ENCODE measurements around the gene PCSK1. TPM values are rescaled to one million over a fixed set of nuclear protein-coding genes. Genes with fewer than 3 reads are reported as not detected.

The PCSK1 gene
- polyA plus RNA-seq, 2 of the 4 experiments (the other 2 are of a cell fraction): 0.14 to 0.17 TPM

- TF ChIP-seq PHF8 (IDR thresholded peaks at IDR 0.05; ENCODE audit: borderline replicate concordance, low read depth) (no peak), SREBF2 (IDR thresholded peaks at IDR 0.05) (no peak), HEYL (CRISPR knock-in tag; IDR thresholded peaks at IDR 0.05) (no peak), ELK1 (IDR thresholded peaks at IDR 0.05; ENCODE audit: low read depth, low read length) (no peak), RCOR1 (IDR thresholded peaks at IDR 0.05; ENCODE audit: low read depth, low read length) (no peak), GATA3 (IDR thresholded peaks at IDR 0.05; ENCODE audit: borderline replicate concordance) (no peak), CTCF (IDR thresholded peaks at IDR 0.05) (no peak), JUNB (IDR thresholded peaks at IDR 0.05) (no peak), NFE2L2 (conservative IDR thresholded peaks at IDR 0.05; ENCODE audit: low read length) (no peak), BCL3 (IDR thresholded peaks at IDR 0.05) (no peak), CHD4 (IDR thresholded peaks at IDR 0.05; ENCODE audit: borderline replicate concordance) (no peak)
- Histone ChIP-seq H3K27ac (no peak overlapping the region), H3K4me2 (no peak overlapping the region), H3K4me1 (no peaks in the 10 kb centered on the region), H3K4me3 (no peak overlapping the region), H3K9me3 (no peaks in the 10 kb centered on the region)
- 10% methylated on average over 1 of the region's 1 CpG for WGBS (ENCODE audit: missing lambda C conversion rate)
- ChIA-PET CTCF (interaction anchor here (1.2 kb wide), 1 partner anchor 9 kb away, joined by 3 read pairs; no protein-coding TSS in a partner anchor), POLR2A (no interaction called here)
- DNase-seq (ENCODE audit: low read depth in 1 of 2, low spot score in 1 of 2): no peak
- no peak for FAIRE-seq
- no peak for ATAC-seq
Measured at GRCh38 chr5:96473155-96473554, 40.1 kb upstream of the PCSK1 start.

- ChIA-PET POLR2A (no interaction called here), CTCF (interaction anchor here (1.3 to 2.0 kb wide), 2 partner anchors 10 to 131 kb away, joined by 5 to 8 read pairs; no protein-coding TSS in a partner anchor)
- DNase-seq (ENCODE audit: low read depth in 1 of 2, low spot score in 1 of 2) (no peak), ATAC-seq (no peak), FAIRE-seq (no peak)
- H3K4me1 ChIP-seq: no peaks in the 10 kb centered on the region
- H3K4me2 ChIP-seq: no peak overlapping the region
- H3K4me3 ChIP-seq: no peak overlapping the region
- no peak overlapping the region for H3K27ac ChIP-seq
- 79% methylated on average over 1 of the region's 1 CpG for WGBS (ENCODE audit: missing lambda C conversion rate)
- TF ChIP-seq HEYL (CRISPR knock-in tag; IDR thresholded peaks at IDR 0.05): no peak
- TF ChIP-seq REST (IDR thresholded peaks at IDR 0.05): no peak
- no peak for TF ChIP-seq KDM5A (IDR thresholded peaks at IDR 0.05)
- TF ChIP-seq EHF (CRISPR knock-in tag; IDR thresholded peaks at IDR 0.05): no peak
- TF ChIP-seq PHF8 (IDR thresholded peaks at IDR 0.05; ENCODE audit: borderline replicate concordance, low read depth): no peak
- no peak for TF ChIP-seq CHD2 (IDR thresholded peaks at IDR 0.05; ENCODE audit: low read length, partially characterized antibody)
- TF ChIP-seq CBX2 (IDR thresholded peaks at IDR 0.05; ENCODE audit: borderline replicate concordance, low read depth): no peak
- TF ChIP-seq FOSL2 (IDR thresholded peaks at IDR 0.05): no peak
- TF ChIP-seq FOSL2 (CRISPR knock-in tag; IDR thresholded peaks at IDR 0.05): no peak
- TF ChIP-seq EP300 (IDR thresholded peaks at IDR 0.05): no peak
- TF ChIP-seq ESRRA (IDR thresholded peaks at IDR 0.05; ENCODE audit: borderline replicate concordance, low read length): no peak
- TF ChIP-seq TFCP2L1 (CRISPR knock-in tag; IDR thresholded peaks at IDR 0.05): no peak
- no peaks in the 10 kb centered on the region for H3K9me3 ChIP-seq
Measured at GRCh38 chr5:96470785-96471184, 37.7 kb upstream of the PCSK1 start.
